ENCODE data around the gene GNG3.
"Not testable (repeated sequence)": the region's sequence is repeated elsewhere in the genome, so short reads cannot be mapped to it uniquely, and the experiment has no call there.

The GNG3 gene

DNA sequence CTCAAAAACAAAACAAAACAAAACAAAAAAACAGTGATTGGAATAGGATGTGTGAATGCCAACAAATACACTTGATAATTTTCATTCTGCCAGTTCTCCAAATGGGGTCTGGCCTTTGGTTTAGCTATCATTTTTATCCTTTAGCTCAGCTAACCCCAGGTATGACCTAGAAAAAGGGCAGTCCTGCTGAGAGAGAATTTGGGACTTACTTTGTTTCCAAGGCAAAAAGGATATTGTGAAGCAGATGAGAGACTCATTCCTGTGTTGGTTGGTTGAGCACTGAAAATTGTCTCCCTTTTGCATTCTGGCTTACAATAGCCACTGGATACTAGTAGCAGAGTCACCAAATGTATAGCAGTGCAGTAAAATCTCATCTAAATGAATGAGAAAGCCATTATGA, 29.7 kb downstream of the GNG3 start:
- intact Hi-C loops (cut with DNase I) = no loop called here

DNA sequence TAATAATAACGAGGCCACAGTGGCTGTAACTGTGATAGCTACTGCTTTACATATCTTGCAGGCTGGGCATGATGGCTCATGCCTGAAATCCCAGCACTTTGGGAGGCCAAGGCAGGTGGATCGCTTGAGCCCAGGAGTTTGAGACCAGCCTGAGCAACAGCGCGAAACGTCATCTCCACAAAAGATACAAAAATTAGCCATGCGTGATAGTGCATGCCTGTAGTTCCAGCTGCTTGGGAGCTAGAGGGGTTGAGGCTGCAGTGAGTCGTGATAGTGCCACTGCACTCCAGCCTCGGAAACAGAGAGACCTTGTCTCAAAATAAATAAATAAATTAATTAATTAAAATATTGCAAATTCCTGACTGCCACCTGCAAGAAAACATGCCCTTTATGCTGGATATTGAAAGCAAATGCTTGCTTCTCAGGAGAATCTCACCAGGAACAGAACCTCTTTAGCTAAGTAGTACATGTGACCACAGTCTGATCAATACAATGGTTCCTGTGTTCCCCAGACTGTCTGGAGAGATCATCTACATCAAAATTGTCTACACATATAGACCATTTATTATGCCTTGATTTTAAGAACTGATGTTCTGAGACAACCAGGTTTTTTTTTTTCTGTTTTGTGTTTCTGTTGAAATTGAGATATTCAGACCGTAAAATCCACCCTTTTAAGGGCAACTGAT, 40.1 kb downstream of the GNG3 start:
- no peak for DNase-seq
- intact Hi-C loops (cut with DNase I) = no loop called here

More for the DNA sequence above, 29.7 kb downstream of the GNG3 start:
- DNase-seq = no peak

DNA sequence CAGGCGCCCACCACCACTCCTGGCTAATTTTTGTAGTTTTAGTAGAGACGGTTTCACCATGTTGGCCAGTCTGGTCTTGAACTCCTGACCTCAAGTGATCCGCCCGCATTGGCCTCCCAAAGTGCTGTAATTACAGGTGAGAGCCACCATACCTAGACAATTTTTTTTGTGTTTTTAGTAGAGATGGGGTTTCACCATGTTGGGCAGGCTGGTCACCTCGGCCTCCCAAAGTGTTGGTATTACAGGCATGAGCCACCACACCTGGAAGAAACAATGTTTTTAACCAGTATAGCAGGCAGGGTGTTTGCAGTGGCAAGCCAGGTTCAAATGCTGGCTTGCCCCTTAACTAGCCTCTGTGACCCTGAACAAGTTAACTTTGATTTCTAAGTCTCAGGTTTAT, 42.5 kb downstream of the GNG3 start:
- intact Hi-C loops (cut with DNase I); DNase-seq: not testable (repeated sequence)

DNA sequence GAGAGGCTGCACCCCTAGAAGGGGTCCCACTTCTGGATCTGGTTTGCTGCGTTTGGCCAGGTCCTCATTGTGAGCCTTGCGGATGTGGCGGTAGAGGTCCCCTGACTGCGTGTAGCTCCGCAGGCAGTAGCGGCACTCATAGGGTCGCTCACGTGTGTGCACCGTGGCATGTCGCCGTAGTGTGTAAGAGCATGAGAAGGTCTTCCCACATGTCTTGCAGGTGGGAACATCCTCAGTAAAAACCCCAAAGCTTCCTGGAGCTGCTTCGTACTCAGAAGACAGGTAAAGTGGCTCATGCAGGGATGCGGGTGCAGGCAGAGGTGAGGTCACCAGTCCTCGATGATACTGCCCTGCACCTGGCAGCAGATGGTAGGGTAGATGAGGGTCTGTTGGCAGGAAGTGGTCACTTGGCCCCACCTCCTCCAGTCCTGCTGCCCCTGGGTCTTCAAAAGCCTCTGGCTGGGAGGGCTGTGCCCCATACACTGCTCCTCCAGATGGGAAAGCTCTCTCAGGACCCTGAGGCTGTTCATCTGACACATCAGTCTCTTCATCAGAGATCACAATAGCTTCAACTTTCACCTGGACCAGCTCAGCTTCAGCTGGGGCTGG, 44.8 kb downstream of the GNG3 start:
- intact Hi-C loops (cut with DNase I) = no loop called here
- DNase-seq = no peak

DNA sequence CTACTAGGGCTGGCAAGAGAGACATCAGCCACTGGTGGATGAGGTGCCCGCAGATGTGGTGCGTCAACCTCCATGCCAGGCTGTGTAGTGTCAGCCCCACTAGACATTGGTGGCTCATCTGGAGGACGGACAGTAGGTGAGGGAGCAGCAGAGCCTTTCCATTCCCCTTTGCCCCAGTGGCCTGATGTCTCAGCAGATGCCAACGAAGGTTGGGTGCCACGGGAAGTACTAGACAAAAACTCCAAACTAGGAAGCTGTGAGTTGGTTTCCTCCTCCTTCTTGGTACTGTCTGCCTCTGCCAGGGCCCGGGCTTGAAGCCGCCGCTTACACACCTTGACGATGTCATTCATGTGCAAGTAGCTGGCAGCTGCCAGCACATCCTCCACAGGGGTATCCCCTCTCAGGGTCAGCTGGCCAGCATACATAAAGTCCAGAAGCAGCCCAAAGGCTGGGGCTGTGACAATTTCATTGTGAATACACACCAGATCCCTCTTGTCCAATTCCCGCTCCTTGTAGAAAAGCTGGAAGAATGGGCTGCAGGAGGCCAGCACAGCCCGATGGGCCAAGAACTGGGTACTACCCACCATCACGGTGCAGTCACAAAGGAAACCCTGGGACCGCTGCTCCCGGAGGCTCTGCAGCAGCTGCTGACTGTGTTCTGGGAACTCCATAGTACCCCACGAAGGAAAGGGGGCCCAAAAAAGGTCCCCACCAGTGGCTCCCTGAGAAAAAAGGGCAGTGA, 45.7 kb downstream of the GNG3 start:
- DNase-seq = no peak
- intact Hi-C loops (cut with DNase I) = no loop called here

DNA sequence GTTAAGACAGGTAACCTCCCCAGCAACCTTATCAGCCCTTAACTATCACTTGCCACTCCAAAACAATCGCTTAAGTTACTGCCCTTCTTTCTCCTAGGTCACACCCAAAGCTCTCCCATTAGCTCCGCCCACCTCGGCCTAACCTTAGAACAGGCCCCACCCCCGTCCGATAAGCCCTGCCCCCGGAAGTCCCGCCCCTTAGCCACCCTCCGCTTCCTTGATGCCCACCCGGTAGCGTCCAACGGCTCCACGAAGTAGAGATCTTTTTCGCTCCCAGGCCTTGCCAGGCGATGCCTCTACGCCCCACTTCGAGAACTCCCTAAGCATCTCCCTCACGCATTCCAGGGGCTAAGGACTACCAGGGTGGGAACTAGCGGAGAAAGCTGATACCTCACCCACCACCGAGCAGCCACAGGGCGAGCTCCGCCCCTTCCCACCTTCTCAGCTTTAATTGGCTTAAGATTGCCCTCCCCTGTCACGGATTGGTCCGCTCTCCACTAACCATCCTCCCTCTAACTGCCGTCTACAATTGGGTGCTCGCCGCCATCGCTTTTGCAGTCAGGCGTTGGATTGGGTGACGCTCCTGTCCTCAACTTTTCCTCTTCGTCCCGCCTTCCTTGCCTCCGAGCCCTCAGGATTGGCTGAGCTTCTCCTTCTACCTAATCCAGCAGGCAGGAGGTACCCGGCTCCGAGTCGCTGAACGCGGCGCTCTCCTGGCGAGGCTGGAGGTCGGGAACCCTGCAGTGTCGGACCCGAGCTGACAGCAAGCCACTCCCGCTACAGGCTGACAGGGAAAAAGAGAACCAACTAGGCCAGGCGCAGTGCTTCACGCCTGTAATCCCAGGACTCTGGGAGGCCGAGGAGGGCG, 46.5 kb downstream of the GNG3 start, which contains the start of gene ZBTB3:
TSS of gene ZBTB3 (minus strand) at position 425 of the 868 bp plus-strand sequence. CDS start 496 bp downstream, outside the sequence.
- intact Hi-C loops (cut with DNase I) = no loop called here
- peak; percentile 93 to 100 (median 99) for DNase-seq

DNA sequence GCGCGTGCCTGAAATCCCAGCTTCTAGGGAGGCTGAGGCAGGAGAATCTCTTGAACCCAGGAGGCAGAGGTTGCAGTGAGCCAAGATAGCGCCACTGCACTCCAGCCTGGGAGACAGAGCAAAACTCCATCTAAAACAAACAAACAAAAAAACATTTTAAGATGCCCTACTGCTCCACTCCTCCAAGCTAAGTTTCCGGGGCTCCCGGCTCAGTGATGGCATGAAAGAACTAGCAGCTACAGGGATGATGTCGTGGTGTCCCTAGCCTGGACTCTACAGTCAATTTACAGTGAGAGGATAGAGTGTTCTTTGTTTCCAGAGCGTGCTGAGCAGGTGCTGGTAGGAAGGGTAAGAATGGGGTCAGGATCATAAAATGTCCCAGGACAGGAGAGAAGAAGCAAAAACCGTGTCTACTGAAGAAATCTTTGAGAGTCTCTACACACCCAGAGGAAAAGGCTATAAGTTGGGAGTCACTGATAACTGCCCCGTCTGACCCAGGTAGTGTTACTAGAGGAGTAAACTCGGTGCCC, 47.7 kb downstream of the GNG3 start:
- intact Hi-C loops (cut with DNase I) = no loop called here
- no peak for DNase-seq

DNA sequence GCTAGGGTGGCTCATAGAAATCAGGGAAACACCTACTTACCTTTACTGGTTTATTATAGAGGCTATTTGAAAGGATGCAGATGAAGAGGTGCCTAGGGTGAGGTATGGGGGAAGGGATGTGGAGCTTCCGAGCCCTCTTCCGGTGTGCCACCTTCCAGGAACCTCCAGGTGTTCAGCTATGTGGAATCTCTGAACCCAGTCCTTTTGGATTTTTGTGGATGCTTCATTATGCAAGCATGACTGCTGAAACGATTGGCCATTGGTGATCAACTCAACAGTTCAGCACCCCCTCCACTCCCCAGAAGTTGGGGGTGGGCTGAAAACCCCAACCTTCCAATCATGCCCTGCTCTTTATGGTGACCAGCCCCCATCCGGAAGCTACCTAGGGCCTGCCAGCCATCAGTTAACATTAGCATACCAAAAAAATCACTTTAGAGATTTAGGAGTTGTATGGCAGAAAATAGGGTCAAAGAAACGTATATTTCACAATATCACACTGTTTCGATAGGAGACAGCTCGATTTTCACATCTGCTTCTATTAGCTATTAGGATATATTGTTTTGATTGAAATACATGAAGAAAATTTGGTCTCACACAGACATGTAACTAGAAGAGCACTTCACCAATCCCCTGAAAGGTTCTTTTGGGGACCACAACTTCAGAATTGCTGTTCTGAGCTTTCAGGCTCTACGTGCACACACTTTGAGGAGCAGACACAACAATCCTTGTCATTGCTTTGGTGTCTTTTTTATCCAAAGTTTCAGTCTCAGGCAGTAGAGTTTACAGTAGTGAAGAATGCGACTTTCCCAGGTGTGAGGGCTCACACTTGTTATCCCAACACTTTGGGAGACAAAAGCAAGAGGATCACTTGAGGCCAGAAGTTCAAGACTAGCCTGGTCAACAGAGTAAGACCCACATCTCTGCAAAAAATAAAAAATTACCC, 50.6 kb downstream of the GNG3 start:
- intact Hi-C loops (cut with DNase I) = no loop called here
- no peak for DNase-seq
